Brain microvascular endothelial cell (primary cell): ENCODE measurements around the gene ATP2B2.

Source experiments
- DNase-seq: peaks from one replicate; pipeline ENCODE4 v3.0.0-alpha.2; 2020
- H3K27ac ChIP-seq: fragments of 250-450 bp; sonication (Bioruptor Pico); 2 replicates; pipeline ENCODE4 v1.5.1; 2020; ENCODE audit warnings: mild to moderate bottlenecking, moderate library complexity
- H3K27me3 ChIP-seq: fragments of 250-450 bp; sonication (Bioruptor Pico); replicated peaks from 2 replicates; pipeline ENCODE4 v1.5.1; 2020; ENCODE audit warnings: mild to moderate bottlenecking
- H3K36me3 ChIP-seq: fragments of 250-450 bp; sonication (Bioruptor Pico); replicated peaks from 2 replicates; pipeline ENCODE4 v1.5.1; 2020; ENCODE audit warnings: mild to moderate bottlenecking
- H3K4me3 ChIP-seq: 2 replicates; pipeline ENCODE4 v1.5.1; 2011; ENCODE audit warnings: low read depth, mild to moderate bottlenecking, control low read depth, low read length, moderate library complexity
- CTCF ChIP-seq: IDR thresholded peaks from 2 replicates; pipeline ENCODE4 v1.5.1; 2011; ENCODE audit warnings: low read depth, mild to moderate bottlenecking, moderate library complexity, low read length, control low read depth, inconsistent platforms; ENCODE audit errors: missing control alignments
- in situ Hi-C: cut with HindIII; loops from 2 replicates; pipeline ENCODE4 v1.10.0; 2017; ENCODE audit warnings: low sequenced_read_pairs, low pct_ligation_motif_present

The ATP2B2 gene

GRCh38 chr3:10449436-10449835 is 56.0 kb downstream of the ATP2B2 start:
- Histone ChIP-seq H3K27ac (no peak overlapping the region), H3K36me3 (no peaks in the 10 kb centered on the region), H3K4me3 (no peak overlapping the region), H3K27me3 (no peaks in the 10 kb centered on the region)
- no peak for TF ChIP-seq CTCF
- DNase-seq, result no peak
- in situ Hi-C loops, result no loop called here

GRCh38 chr3:10448544-10448943 is 56.8 kb downstream of the ATP2B2 start:
- Histone ChIP-seq H3K4me3 (no peak overlapping the region), H3K27me3 (no peaks in the 10 kb centered on the region), H3K27ac (no peak overlapping the region), H3K36me3 (no peaks in the 10 kb centered on the region)
- no peak for DNase-seq
- no peak for TF ChIP-seq CTCF
- in situ Hi-C loops, result no loop called here

- Histone ChIP-seq H3K36me3 (no peaks in the 10 kb centered on the region), H3K27ac (no peak overlapping the region), H3K4me3 (no peak overlapping the region), H3K27me3 (no peaks in the 10 kb centered on the region)
- no peak for DNase-seq
- no peak for TF ChIP-seq CTCF
- in situ Hi-C loops, result no loop called here
Measured at GRCh38 chr3:10447527-10448260, 57.7 kb downstream of the ATP2B2 start.

- Histone ChIP-seq H3K27ac (no peak overlapping the region), H3K36me3 (no peaks in the 10 kb centered on the region), H3K27me3 (no peaks in the 10 kb centered on the region), H3K4me3 (no peak overlapping the region)
- TF ChIP-seq CTCF, result no peak
- in situ Hi-C loops, result no loop called here
- DNase-seq, result no peak
Measured at GRCh38 chr3:10447110-10447509, 58.3 kb downstream of the ATP2B2 start.

- TF ChIP-seq CTCF, result no peak
- Histone ChIP-seq H3K27me3 (no peaks in the 10 kb centered on the region), H3K4me3 (no peak overlapping the region), H3K27ac (no peak overlapping the region), H3K36me3 (no peaks in the 10 kb centered on the region)
- no peak for DNase-seq
- in situ Hi-C loops, result no loop called here
Measured at GRCh38 chr3:10445561-10446175, 59.7 kb downstream of the ATP2B2 start.
